CD4-positive, alpha-beta T cell (primary cell): ENCODE measurements around the gene RSPH9. TPM values are rescaled to one million over a fixed set of nuclear protein-coding genes. Genes with fewer than 3 reads are reported as not detected.

ENCODE experiments used
- ATAC-seq: fragments of 200-7000 bp; cut with Tn5 transposase; one replicate; pipeline ENCODE4 v1.10.0; 2022; ENCODE audit warnings: mild to moderate bottlenecking; ENCODE audit not compliant: poor library complexity
- CTCF ChIA-PET: fragments of 350-600 bp; sonication (Branson Sonifier 250); formaldehyde crosslinking; loops from one replicate; lab custom pipeline; 2021; ENCODE audit warnings: antibody characterized with exemption, inconsistent platforms; lab: Charles Lee
- POLR2A ChIA-PET: fragments of 350-600 bp; sonication (Branson Sonifier 250); formaldehyde crosslinking; loops from one replicate; lab custom pipeline; 2021; ENCODE audit warnings: antibody characterized with exemption, inconsistent platforms; lab: Charles Lee
- DNase-seq, 14 experiments: peaks; one replicate each; pipeline ENCODE4 v3.0.0-alpha.2; 2013 to 2020; ENCODE audit warnings: mixed read lengths in 2 of 14
- H3K27ac ChIP-seq, 2 donors: one replicate each; pipeline versions ENCODE4 v1.5.1 to v1.7.0; 2013; ENCODE audit warnings: low read length in 2 of 2, low read depth in 1 of 2, mild to moderate bottlenecking in 1 of 2
- H3K27me3 ChIP-seq, 2 experiments: 1 replicate in 1 of 2; 2 replicates in 1 of 2; pipeline versions ENCODE4 v1.6.1 to v1.7.0; 2013; ENCODE audit warnings: low read length in 2 of 2, control low read depth in 1 of 2, mild to moderate bottlenecking in 1 of 2, moderate library complexity in 1 of 2; ENCODE audit not compliant: insufficient read depth in 2 of 2, control insufficient read depth in 1 of 2
- H3K36me3 ChIP-seq: one replicate; pipeline ENCODE4 v1.6.1; 2013; ENCODE audit warnings: low read length, control low read depth; ENCODE audit not compliant: insufficient read depth
- H3K4me1 ChIP-seq: one replicate; pipeline ENCODE4 v1.6.1; 2013; ENCODE audit warnings: low read length, control low read depth; ENCODE audit not compliant: insufficient read depth
- H3K4me3 ChIP-seq: one replicate; pipeline ENCODE4 v1.5.1; 2013; ENCODE audit warnings: mild to moderate bottlenecking, low read length, moderate library complexity
- H3K9me3 ChIP-seq, 2 experiments: 1 replicate in 1 of 2; 2 replicates in 1 of 2; pipeline versions ENCODE4 v1.6.1 to v1.7.0; 2013; ENCODE audit warnings: low read length in 2 of 2, mild to moderate bottlenecking in 2 of 2, control low read depth in 1 of 2, moderate library complexity in 1 of 2; ENCODE audit not compliant: control insufficient read depth in 1 of 2, insufficient read depth in 1 of 2
- H3K27ac Mint-ChIP-seq: one replicate; pipeline ENCODE4 v1.8.0; 2020; ENCODE audit warnings: mixed read lengths
- H3K27me3 Mint-ChIP-seq: one replicate; pipeline ENCODE4 v1.8.0; 2021; ENCODE audit warnings: mixed read lengths
- H3K36me3 Mint-ChIP-seq: one replicate; pipeline ENCODE4 v1.8.0; 2021; ENCODE audit warnings: low read depth, mixed read lengths
- H3K4me1 Mint-ChIP-seq: one replicate; pipeline ENCODE4 v1.8.0; 2021; ENCODE audit warnings: low read depth, mixed read lengths
- H3K4me3 Mint-ChIP-seq: one replicate; pipeline ENCODE4 v1.8.0; 2020; ENCODE audit warnings: mild to moderate bottlenecking, mixed read lengths
- H3K9me3 Mint-ChIP-seq: one replicate; pipeline ENCODE4 v1.8.0; 2020; ENCODE audit warnings: mixed read lengths
- intact Hi-C, 2 experiments: fragments of 100-400 bp; cut with DNase I in 1 of 2; cut with micrococcal nuclease in 1 of 2; formaldehyde crosslinking; loops; one replicate each; pipeline versions ENCODE4 v1.15.1 to v1.9.0; 2023 to 2025; cut with DNase I, micrococcal nuclease
- total RNA-seq, 174 experiments: library from RNA in 2 of 174; stranded (reverse) in 2 of 174; gene quantifications; one replicate each; pipeline ENCODE4 v1.2.3 and lab custom pipeline; 2021 to 2026
- TF ChIP-seq, protein P1 (sequence below): fragments of 200-600 bp; IDR thresholded peaks from one replicate; pipeline ENCODE4 v1.8.0; 2022; ENCODE audit warnings: antibody characterized with exemption, mild to moderate bottlenecking

Gene RSPH9
- total RNA-seq, 2 experiments from 2014 or later = not detected

DNA sequence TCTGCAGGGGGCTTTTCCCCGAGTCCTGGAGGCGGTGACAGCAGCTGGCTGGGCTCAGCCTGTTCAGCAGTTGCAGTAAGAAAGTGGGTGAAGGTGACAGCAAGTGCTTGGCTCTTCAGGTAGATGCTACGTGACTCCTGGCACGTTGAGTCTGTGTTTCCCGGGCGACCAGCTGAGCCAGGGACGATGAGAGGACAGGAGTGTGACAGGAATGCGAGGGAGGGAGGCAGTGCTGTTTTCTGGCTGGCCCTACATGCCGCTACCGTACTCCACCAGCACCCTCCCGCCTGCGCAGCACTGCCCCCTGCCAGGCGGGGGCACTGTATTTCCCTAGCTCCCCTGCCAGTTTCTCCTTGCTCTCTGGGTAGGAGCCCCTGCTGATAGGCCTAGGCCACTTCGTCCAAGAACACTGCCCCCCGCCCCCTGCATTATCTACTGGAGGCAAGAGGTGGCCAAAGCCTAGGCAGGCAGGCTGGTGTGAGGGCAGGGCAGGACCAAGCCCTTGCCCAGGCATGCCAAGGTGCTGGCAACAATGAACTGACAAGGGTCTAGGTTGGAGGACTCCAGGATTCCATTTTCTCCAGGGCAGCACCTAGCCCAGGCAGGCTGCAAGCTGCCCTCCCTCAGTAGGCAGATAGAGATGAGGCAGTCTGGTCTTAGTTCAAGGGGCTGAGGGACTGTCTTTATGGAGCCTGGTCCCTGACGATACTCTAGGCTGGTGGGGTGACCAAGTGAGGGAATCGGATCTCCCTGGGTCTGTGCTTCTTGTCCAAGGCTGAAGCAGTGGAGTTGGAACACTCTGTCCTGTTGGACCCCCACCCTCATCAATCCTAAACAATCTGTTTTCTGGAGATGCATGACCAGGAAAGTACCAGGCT, 23.6 kb downstream of the RSPH9 start:
- Histone ChIP-seq H3K27ac (no peak overlapping the region), H3K9me3 (no peaks in the 10 kb centered on the region), H3K36me3 (peaks cover 29% of the 10 kb centered on the region), H3K27me3 (no peaks in the 10 kb centered on the region), H3K4me1 (peaks cover 17% of the 10 kb centered on the region), H3K4me3 (no peak overlapping the region)
- ChIA-PET CTCF (interaction anchor here (0.9 to 2.7 kb wide), 7 partner anchors 9 to 461 kb away, joined by 3 to 16 read pairs (median 5); partner anchors contain the start of genes MAD2L1BP, MRPS18A and VEGFA), POLR2A (interaction anchor here (1.2 kb wide), 1 partner anchor 39 kb away, joined by 3 read pairs; no protein-coding TSS in a partner anchor)
- Mint-ChIP-seq H3K27ac (peak overlapping the region; percentile 67), H3K27me3 (no peaks in the 10 kb centered on the region), H3K9me3 (no peaks in the 10 kb centered on the region), H3K36me3 (peaks cover 34% of the 10 kb centered on the region), H3K4me1 (peaks cover 20% of the 10 kb centered on the region), H3K4me3 (peak overlapping the region; percentile 25)
- ATAC-seq = peak; percentile 67
- intact Hi-C loops = loop anchor here (5.0 to 10.0 kb wide), 2 partner anchors 61 to 96 kb away; no protein-coding TSS in a partner anchor
- DNase-seq = peak in 13 of 14 experiments; percentile 10 to 74 (median 37)
- TF ChIP-seq, protein P1, sequence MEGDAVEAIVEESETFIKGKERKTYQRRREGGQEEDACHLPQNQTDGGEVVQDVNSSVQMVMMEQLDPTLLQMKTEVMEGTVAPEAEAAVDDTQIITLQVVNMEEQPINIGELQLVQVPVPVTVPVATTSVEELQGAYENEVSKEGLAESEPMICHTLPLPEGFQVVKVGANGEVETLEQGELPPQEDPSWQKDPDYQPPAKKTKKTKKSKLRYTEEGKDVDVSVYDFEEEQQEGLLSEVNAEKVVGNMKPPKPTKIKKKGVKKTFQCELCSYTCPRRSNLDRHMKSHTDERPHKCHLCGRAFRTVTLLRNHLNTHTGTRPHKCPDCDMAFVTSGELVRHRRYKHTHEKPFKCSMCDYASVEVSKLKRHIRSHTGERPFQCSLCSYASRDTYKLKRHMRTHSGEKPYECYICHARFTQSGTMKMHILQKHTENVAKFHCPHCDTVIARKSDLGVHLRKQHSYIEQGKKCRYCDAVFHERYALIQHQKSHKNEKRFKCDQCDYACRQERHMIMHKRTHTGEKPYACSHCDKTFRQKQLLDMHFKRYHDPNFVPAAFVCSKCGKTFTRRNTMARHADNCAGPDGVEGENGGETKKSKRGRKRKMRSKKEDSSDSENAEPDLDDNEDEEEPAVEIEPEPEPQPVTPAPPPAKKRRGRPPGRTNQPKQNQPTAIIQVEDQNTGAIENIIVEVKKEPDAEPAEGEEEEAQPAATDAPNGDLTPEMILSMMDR = peak; percentile 58

DNA sequence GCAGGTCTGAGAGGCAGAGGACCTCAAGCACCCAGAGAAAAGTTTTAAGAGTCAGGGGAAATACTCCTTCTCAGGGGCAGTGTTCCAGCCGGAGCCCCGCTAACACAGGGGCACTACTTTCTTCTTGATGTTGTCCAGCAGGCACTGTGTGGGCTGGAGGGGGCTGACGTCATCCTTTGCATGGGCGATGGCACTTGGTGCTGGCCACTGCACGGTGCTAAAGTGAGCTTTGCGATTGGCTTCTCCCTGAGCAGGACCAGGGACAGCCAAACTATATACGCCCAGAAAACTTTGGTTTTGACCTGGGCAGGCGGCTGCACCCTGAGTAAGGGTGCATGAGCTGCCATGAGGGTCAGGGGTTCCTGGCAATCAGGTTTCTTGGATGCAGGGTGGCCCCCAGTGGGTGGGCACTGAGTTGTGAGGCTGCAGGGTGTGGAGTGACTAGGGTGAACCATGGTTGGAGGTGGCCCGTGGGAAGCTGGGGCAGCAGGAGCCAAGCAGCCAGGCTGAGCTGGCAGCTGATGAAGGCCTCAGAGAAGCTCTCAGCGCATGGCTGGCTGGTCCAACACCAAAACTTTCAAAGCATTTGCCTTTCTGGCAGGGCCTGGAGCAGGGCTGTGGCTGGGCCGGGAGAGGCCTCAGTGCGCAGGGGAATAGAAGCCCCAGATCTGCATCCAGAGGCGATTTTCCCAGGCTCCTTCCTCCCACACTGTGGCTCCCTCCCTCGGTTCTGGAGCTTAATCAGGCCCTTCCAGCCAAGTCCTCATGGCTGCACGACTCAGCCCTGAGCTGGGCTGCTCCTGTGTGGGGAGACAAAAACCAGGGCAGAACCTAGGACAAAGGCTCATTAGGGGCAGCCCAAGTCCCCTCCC, 24.4 kb downstream of the RSPH9 start:
- no peaks in the 10 kb centered on the region for H3K27me3 Mint-ChIP-seq
- ChIA-PET POLR2A (interaction anchor here (1.2 kb wide), 1 partner anchor 40 kb away, joined by 3 read pairs; the partner anchor contains the start of gene GTPBP2), CTCF (no interaction called here)
- H3K27ac ChIP-seq = no peak overlapping the region
- no peak overlapping the region for H3K4me3 Mint-ChIP-seq
- H3K4me3 ChIP-seq = no peak overlapping the region
- no peaks in the 10 kb centered on the region for H3K9me3 ChIP-seq
- peaks cover 20% of the 10 kb centered on the region for H3K4me1 Mint-ChIP-seq
- DNase-seq (peak in 1 of 14 experiments; percentile 19), ATAC-seq (no peak)
- intact Hi-C loops = loop anchor here (5.0 to 10.0 kb wide), 2 partner anchors 62 to 96 kb away; no protein-coding TSS in a partner anchor
- peaks cover 38% of the 10 kb centered on the region for H3K36me3 ChIP-seq
- H3K36me3 Mint-ChIP-seq = peaks cover 43% of the 10 kb centered on the region
- H3K27me3 ChIP-seq = no peaks in the 10 kb centered on the region
- peak overlapping the region; percentile 44 for H3K27ac Mint-ChIP-seq
- H3K9me3 Mint-ChIP-seq = no peaks in the 10 kb centered on the region
- peaks cover 17% of the 10 kb centered on the region for H3K4me1 ChIP-seq
- TF ChIP-seq, protein P1 = no peak
